MM.1S (cell line): ENCODE results near the gene SS18.

ENCODE experiments used
- EZH2phosphoT487 ChIP-seq: fragments of 300-600 bp; sonication (generic); IDR thresholded peaks from 2 replicates; pipeline ENCODE4 v1.6.1; 2018; ENCODE audit warnings: antibody characterized with exemption, low read length
- TF ChIP-seq, protein P1 (sequence below): fragments of 300-600 bp; sonication (generic); IDR thresholded peaks from 2 replicates; pipeline ENCODE4 v1.5.1; 2016; ENCODE audit warnings: antibody characterized with exemption, low read length, mixed read lengths

DNA sequence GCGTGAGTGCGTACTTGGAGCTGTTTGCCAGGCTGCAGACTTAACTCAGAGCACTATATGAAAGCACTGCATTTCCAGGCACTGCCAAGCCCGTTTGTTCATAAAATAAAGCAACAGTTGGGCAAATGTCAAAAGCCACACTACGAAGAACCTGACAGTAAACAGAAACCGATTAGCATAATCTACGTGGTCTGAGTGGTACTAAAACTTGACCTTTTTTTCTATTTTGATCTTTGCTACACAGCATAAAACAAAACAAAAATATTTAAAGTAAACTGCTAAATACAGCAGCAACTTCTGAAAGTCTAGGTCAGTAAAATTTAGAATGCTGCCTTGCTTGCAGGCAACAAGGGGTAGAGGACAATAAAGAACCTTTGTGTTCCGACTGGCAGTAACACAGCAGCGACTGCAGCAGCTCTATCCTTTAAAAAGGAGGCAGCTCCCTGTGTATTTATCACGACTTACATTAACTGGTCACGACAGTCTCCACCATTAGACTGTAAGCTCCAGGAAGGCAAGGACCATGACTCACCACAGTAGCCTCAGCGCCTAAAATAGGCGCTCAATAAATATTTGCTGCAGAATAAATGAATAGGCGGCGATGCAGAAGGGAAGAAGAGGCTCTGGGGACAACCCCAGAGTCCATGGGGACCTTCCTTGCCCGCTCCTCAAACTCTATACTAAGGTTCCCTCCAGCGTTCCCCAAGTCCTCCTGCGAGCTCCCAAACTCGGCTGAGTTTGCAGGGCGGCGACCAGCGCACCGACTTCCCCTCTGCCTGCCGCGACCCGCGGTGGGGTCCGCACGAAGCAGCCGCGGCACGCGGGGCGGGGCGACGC is 902 bp downstream of the SS18 start:
- TF ChIP-seq, protein P1, sequence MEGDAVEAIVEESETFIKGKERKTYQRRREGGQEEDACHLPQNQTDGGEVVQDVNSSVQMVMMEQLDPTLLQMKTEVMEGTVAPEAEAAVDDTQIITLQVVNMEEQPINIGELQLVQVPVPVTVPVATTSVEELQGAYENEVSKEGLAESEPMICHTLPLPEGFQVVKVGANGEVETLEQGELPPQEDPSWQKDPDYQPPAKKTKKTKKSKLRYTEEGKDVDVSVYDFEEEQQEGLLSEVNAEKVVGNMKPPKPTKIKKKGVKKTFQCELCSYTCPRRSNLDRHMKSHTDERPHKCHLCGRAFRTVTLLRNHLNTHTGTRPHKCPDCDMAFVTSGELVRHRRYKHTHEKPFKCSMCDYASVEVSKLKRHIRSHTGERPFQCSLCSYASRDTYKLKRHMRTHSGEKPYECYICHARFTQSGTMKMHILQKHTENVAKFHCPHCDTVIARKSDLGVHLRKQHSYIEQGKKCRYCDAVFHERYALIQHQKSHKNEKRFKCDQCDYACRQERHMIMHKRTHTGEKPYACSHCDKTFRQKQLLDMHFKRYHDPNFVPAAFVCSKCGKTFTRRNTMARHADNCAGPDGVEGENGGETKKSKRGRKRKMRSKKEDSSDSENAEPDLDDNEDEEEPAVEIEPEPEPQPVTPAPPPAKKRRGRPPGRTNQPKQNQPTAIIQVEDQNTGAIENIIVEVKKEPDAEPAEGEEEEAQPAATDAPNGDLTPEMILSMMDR = no peak
- TF ChIP-seq EZH2phosphoT487 = no peak
